GM21526 (cell line): Measurements from ENCODE around the gene KIAA1958.
"Not testable (repeated sequence)": the region's sequence is repeated elsewhere in the genome, so short reads cannot be mapped to it uniquely, and the experiment has no call there.

Experiments
- ATAC-seq: cut with Tn5 transposase; IDR thresholded peaks from one replicate; pipeline ENCODE4 v1.9.1; 2021; ENCODE audit warnings: moderate library complexity; ENCODE audit not compliant: unreplicated experiment, low FRiP score

Gene KIAA1958

GRCh38 chr9:112586599-112587155 lies 100.0 kb downstream of the KIAA1958 start:
- no peak for ATAC-seq

GRCh38 chr9:112591875-112592274 lies 105.2 kb downstream of the KIAA1958 start:
- ATAC-seq, result not testable (repeated sequence)

DNA sequence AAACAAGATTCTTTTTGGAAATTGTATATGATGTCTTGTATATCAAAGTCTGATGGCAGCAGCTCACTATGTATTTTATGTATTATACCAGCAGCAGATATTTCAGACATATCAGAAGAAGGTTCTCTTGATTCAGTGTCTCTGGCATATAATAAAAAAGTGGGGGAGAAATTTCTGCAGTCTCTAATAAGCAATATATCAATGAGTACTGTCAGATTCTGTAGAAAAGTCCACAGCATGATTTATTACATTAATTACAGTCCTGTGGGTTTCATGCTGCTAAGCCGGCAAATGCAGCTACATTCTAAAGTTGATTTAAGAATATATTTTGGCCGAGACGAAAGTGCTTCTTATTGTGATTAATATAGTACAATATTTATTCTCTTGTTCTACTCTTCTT lies 113.1 kb downstream of the KIAA1958 start:
- ATAC-seq, result no peak

DNA sequence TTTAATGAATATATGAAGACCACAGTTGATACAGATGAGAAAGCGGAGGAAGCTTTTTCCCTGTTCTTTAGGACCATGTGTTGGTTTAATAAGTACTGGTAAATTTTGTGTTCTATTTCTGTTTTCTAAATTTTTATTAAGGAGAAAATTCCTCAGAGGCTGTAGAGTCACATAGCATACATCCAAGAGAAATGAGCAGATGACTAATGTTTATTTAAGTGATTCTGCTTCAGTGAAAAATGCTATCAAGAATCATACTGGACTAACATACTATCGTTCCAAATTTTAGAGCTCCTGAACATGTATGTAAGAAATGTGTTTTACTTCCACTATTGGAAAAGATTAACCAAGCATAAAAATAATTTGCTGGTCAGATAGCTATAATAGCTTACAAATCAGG lies 115.0 kb downstream of the KIAA1958 start:
- no peak for ATAC-seq

GRCh38 chr9:112604790-112605189 lies 118.2 kb downstream of the KIAA1958 start:
- no peak for ATAC-seq

DNA sequence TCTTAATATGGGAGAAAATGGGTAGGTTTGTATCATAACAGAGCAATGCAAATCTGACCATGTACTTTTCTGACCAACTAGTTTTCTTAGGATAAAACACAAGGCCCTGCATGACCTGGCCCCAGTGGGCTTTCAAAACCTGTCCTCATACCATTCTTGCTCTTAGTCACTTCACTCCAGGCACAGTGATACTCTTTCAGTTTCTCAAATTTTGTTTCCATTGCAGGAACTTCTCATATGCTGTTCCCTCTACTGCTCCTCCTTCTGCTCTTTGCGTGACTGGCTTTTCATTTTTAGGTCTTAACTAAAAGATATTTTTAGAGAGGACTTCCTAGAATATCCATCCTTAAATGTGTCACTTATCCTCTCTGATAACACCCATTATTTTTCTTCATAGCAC lies 118.9 kb downstream of the KIAA1958 start:
- peak; percentile 85 for ATAC-seq

GRCh38 chr9:112605963-112606699 lies 119.5 kb downstream of the KIAA1958 start:
- no peak for ATAC-seq

- ATAC-seq, result no peak
Observed at GRCh38 chr9:112608851-112609250, 122.2 kb downstream of the KIAA1958 start.

- no peak for ATAC-seq
Observed at GRCh38 chr9:112615584-112616266, 129.1 kb downstream of the KIAA1958 start.

- ATAC-seq, result no peak
Observed at GRCh38 chr9:112617371-112617770, 130.7 kb downstream of the KIAA1958 start.

DNA sequence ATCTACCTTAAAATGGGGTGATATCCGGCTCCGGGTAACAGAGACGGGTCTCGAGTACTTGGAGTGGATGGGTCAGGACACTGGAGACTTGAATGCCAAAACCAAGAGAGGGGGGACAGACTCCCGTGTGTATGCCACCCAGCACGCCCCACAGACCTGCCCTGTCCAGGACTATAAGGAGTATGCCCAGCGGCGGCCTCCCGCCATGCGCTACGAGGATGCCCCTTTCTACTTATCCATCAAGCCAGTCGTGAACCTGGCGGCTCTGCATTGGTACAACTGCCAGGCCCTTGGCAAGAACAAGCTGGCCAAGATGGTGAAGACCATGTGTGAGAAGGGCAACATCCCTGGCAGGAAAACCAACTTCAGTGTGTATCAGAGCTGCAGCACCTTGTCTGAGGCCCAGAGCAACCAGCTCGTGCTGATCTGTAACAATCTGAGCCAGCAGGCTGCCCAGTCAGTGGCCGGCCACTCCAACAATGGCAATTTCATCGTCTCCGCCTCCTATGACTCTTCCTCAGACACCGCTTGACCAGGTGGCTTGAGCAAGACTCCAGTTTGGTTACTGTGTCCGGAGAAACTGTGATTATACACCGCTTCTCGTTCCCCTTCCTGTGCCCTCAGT lies 131.9 kb downstream of the KIAA1958 start:
- no peak for ATAC-seq

- no peak for ATAC-seq
Observed at GRCh38 chr9:112620388-112620787, 133.8 kb downstream of the KIAA1958 start.

GRCh38 chr9:112621018-112621655 lies 134.5 kb downstream of the KIAA1958 start:
- no peak for ATAC-seq

- no peak for ATAC-seq
Observed at GRCh38 chr9:112623198-112623597, 136.6 kb downstream of the KIAA1958 start.

GRCh38 chr9:112624711-112625707 lies 138.4 kb downstream of the KIAA1958 start:
- no peak for ATAC-seq

DNA sequence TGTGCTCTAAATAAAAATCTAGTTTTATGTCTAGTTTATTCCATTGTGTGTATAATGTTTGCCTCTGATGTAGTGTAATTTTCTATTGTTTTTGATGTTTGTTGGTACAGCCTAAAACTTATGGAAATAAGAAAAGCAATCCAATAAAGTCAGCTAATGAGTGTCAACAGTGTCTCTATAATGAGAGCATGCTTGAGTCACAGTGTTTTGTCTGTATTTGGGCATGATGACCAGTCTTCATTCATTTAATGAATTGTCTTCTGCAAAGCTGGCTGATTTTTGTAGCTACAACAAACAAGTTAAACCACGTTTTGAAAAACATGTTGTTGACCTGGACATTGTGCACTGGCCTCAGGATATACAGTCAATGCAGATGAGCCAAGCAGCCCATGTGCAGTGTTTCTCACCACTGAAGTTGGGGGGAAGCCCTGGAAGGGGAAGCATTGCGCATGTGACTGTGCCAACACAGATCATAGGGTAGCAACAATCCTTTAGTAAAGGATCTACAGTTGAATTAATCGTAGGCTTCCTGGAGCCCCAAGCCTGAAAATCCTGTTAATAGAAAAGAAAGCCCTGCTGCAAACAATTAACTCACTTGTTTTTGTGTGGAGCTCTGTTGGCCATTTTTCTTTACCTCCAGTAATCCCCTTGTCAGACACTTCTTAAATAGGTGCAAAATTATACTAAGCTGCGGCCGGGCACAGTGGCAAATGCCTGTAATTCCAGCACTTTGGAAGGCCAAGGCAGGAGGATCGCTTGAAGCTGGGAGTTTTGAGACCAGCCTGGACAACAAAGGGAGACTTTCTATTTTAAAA lies 143.3 kb downstream of the KIAA1958 start:
- ATAC-seq, result no peak

DNA sequence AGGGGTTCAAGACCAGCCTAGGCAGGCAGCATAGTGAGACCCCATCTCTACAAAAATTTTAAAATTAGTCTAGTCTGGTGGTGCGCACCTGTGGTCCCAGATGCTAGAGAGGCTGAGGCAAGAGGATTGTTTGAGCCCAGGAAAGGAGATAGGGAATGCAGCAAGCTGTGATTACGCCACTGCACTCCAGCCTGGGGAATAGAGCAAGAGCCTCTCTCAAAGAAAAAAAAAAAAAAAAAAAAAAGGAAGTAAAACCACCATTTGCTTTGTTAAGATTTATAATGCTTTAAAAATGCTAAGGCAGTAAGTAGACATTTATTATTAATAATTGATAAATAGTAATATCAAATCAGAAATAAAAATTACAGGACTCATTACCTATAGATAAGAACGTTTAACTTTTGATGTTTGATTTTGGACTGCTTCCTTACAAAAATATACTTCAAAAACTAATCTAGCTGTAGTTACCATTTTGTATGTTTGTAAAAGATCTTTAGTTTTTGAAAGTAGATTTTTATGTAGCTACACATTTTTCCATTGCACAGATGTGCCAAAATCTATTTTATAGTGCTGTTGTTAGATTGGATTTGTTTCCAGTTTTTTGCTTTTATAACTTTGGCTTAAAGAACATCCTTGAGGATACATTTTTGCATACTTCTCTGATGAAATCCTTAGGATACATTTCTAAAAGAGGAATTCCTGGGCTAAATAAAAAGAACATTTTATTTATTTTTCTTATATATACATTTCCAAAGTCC lies 144.9 kb downstream of the KIAA1958 start:
- ATAC-seq, result no peak

GRCh38 chr9:112640311-112640710 lies 153.7 kb downstream of the KIAA1958 start:
- no peak for ATAC-seq
